Left colon (tissue), 2 donors: ENCODE data around the gene EXOSC5. TPM values are rescaled to one million over a fixed set of nuclear protein-coding genes. Genes with fewer than 3 reads are reported as not detected.
"Not testable (repeated sequence)": the region's sequence is repeated elsewhere in the genome, so short reads cannot be mapped to it uniquely, and the experiment has no call there.

Source experiments
- ATAC-seq: fragments of 200-7000 bp; cut with Tn5 transposase; one replicate; pipeline ENCODE4 v1.9.1; 2020; ENCODE audit warnings: mild to moderate bottlenecking, moderate library complexity
- DNase-seq, 2 donors: peaks; one replicate each; pipeline ENCODE4 v3.0.0-alpha.2; 2020
- intact Hi-C, 2 donors: fragments of 100-400 bp; cut with DNase I in 1 of 2; cut with micrococcal nuclease in 1 of 2; formaldehyde crosslinking; loops; one replicate each; pipeline versions ENCODE4 v1.11.2 to v1.14.0; 2022; cut with DNase I, micrococcal nuclease
- total RNA-seq, 2 donors: library from RNA; stranded (reverse); fragmentation: NEBNext Ultra II Directional; extraction: Animal tissue kit (Norgen Biotek cat#: 25700); gene quantifications; one replicate each; pipeline ENCODE4 v1.2.1, GENCODE V29; 2021
- donor health status: DM: no; HTN: no; CAD: no.
- donor health status: DM: yes; HTN: yes; CAD: no.

Gene EXOSC5
- total RNA-seq, 2 donors from 2014 or later: 11.8 to 12.7 TPM

- DNase-seq (no peak), ATAC-seq (no peak)
- intact Hi-C loops: no loop called here
Measured at GRCh38 chr19:41411100-41411967, 14.2 kb upstream of the EXOSC5 start.

- DNase-seq (no peak), ATAC-seq (no peak)
- intact Hi-C loops: no loop called here
Measured at GRCh38 chr19:41410336-41411054, 13.3 kb upstream of the EXOSC5 start.

GRCh38 chr19:41409288-41409687 lies 12.1 kb upstream of the EXOSC5 start:
- DNase-seq: peak in 1 of 2 donors; percentile 28
- ATAC-seq: peak; percentile 79
- intact Hi-C loops: no loop called here

- ATAC-seq, intact Hi-C loops, DNase-seq: not testable (repeated sequence)
Measured at GRCh38 chr19:41408846-41409245, 11.7 kb upstream of the EXOSC5 start.

GRCh38 chr19:41408256-41408655 lies 11.1 kb upstream of the EXOSC5 start:
- DNase-seq (no peak), ATAC-seq (peak; percentile 74)
- intact Hi-C loops: no loop called here

GRCh38 chr19:41407271-41407670 lies 10.1 kb upstream of the EXOSC5 start:
- ATAC-seq (peak; percentile 69), DNase-seq (peak in 1 of 2 donors; percentile 32)
- intact Hi-C loops: no loop called here

GRCh38 chr19:41405776-41406175 lies 8.6 kb upstream of the EXOSC5 start:
- DNase-seq (no peak), ATAC-seq (no peak)
- intact Hi-C loops: no loop called here

GRCh38 chr19:41403181-41403970 lies 6.2 kb upstream of the EXOSC5 start:
- no peak for ATAC-seq
- no peak for DNase-seq

GRCh38 chr19:41402010-41402409 lies 4.9 kb upstream of the EXOSC5 start:
- no peak for DNase-seq
- intact Hi-C loops: no loop called here
- no peak for ATAC-seq

More at GRCh38 chr19:41403181-41403970, 6.2 kb upstream of the EXOSC5 start:
- intact Hi-C loops: no loop called here

- intact Hi-C loops: no loop called here
- ATAC-seq: no peak
Measured at GRCh38 chr19:41401483-41401882, 4.3 kb upstream of the EXOSC5 start.

GRCh38 chr19:41399525-41399924 lies 2.4 kb upstream of the EXOSC5 start:
- no peak for DNase-seq
- no peak for ATAC-seq
- intact Hi-C loops: no loop called here

More at GRCh38 chr19:41401483-41401882, 4.3 kb upstream of the EXOSC5 start:
- DNase-seq: no peak

GRCh38 chr19:41399091-41399490 lies 1.9 kb upstream of the EXOSC5 start:
- ATAC-seq (no peak), DNase-seq (no peak)
- intact Hi-C loops: no loop called here

- intact Hi-C loops: no loop called here
- DNase-seq (no peak), ATAC-seq (no peak)
Measured at GRCh38 chr19:41398598-41398997, 1.4 kb upstream of the EXOSC5 start.

- no peak for ATAC-seq
- intact Hi-C loops: no loop called here
- DNase-seq: no peak
Measured at GRCh38 chr19:41398050-41398418, 875 bp upstream of the EXOSC5 start.

- no peak for ATAC-seq
- intact Hi-C loops: no loop called here
- DNase-seq: no peak
Measured at GRCh38 chr19:41395355-41395754, 1.8 kb downstream of the EXOSC5 start.

- ATAC-seq: no peak
- no peak for DNase-seq
- intact Hi-C loops: no loop called here
Measured at GRCh38 chr19:41392775-41393174, 4.4 kb downstream of the EXOSC5 start.

- no peak for DNase-seq
- ATAC-seq: no peak
- intact Hi-C loops: no loop called here
Measured at GRCh38 chr19:41391618-41392017, 5.5 kb downstream of the EXOSC5 start.

- ATAC-seq (no peak), DNase-seq (no peak)
- intact Hi-C loops: no loop called here
Measured at GRCh38 chr19:41386442-41386841, 10.7 kb downstream of the EXOSC5 start.

GRCh38 chr19:41384351-41384750 lies 12.8 kb downstream of the EXOSC5 start:
- intact Hi-C loops: no loop called here
- DNase-seq (no peak), ATAC-seq (no peak)
